Forelimb muscle (tissue), 1 donor: Measurements from ENCODE around the gene TCEAL8. TPM values are rescaled to one million over a fixed set of nuclear protein-coding genes. Genes with fewer than 3 reads are reported as not detected.
A peak's percentile ranks its signal among the peaks of the same experiment; 100 is the strongest.

Experiments used
- DNase-seq: peaks from one replicate; pipeline ENCODE4 v3.0.0-alpha.2; 2013; ENCODE audit warnings: low read depth
- polyA plus RNA-seq: library from polyadenylated mRNA; unstranded; fragments of 120-200 nt; gene quantifications from one replicate; pipeline ENCODE4 v1.2.1, GENCODE V29; 2013; ENCODE audit not compliant: insufficient read length

The TCEAL8 gene
- polyA plus RNA-seq, 1 donor = 98.0 TPM

DNA sequence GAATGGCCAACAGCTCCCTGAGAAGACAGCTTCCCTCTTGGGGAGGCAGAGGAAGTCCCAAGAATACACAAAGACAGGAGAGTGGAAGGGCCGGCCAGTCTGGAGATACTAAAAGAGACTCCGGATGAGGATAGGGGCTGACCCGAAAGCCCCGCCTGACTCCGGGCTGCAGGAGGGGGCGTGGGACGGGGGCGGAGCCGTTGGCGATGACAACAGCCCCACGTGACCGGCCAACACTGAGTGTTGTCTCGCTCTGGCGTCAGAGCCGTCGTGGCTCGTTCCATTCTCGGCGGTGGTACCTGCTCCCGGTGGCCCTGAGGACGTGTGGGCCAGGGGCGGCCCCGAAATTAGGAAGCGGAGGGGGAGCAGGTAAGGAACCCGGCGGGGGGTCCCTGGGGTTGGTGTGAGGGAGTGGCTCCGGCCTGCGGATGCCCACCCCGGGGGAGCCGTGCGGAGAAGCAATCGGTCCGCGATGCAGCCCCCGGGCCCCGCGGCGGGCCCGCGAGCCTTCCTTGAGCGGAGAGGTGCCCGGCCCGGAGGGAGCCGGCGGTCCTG lies 40.0 kb downstream of the TCEAL8 start, which contains the start of gene BEX4:
TSS of gene BEX4 (plus strand) at position 239 of the 555 bp plus-strand sequence. CDS start 1,046 bp downstream, outside the sequence.
- DNase-seq = peak; percentile 35

DNA sequence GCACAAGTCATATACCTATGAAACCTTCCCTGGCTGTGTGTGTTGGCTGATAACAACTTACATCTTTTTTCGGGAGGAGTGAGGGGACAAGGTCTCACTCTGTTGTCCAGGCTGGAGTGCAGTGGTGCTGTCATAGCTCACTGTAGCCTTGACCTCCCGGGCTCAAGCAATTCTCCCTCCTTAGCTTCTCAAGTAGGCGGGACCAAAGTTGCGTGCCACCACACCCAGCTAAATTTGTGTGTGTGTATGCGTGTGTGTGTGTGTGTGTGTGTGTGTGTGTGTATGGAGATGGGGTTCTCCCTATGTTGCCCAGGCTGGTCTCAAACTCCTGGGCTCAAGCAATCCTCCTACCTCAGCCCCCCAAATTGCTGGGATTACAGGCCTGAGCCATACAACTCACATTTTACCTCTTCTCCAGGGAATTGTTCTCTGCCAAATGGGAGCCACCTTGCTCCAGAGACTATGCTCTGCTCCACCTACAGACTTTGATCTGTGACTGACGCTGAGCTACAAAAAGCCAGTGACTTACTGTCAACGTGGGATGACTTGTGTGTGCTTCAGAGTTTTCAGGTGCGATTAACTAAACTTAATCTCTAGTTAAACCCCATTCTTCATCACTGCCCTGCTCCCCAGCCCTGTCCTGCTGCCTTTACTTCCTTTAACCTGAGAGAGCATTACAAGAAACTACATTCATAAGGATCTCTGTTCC lies 42.1 kb downstream of the TCEAL8 start:
- no peak for DNase-seq

DNA sequence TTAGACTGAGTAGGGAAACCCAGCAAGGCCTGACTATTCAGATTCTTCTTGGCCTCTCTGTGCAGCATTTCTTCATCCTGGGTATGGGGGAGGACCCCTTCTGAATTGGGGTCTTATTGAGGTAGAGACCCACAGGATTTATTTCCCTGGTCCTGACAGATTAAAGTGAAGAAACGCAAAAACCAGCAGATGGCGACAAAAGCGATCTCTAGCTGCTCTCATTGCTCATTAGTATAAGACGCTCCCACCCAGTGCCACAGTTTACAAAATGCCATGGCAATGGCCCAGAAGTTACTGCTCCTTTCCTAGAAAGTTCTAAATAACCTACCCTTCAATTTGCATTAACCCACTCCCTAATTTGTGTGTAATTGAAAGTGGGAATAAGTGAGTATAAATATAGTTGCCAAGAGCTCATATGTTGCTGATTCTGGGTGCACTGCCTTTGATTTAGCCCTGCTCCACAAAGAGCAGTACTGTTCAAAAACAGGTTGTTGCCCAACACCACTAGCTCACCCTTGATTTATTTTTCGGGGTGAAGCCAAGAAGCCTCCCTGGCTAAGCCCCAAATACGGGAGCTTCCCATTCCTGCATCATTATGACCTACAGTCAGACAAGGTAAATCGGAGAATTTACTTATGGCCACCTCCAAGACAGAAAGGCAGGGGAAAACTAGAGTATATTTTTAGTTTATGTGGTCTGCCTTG lies 43.8 kb downstream of the TCEAL8 start:
- peak; percentile 22 for DNase-seq

- no peak for DNase-seq
Measured at GRCh38 chrX:103210056-103210455, 44.9 kb downstream of the TCEAL8 start.

Other genes starting within 250 kb of the TCEAL8 start
- 2.7 TPM for gene BEX1, start 191.0 kb downstream of the TCEAL8 start, polyA plus RNA-seq
- not detected for gene NXF3, start 162.0 kb downstream of the TCEAL8 start, polyA plus RNA-seq
- 29.0 TPM for gene BEX4, start 40.0 kb downstream of the TCEAL8 start, polyA plus RNA-seq
- 3.4 TPM for gene TCEAL5, start 21.6 kb upstream of the TCEAL8 start, polyA plus RNA-seq
- gene BEX2, start 55.8 kb upstream of the TCEAL8 start, polyA plus RNA-seq = 41.2 TPM
- gene TCEAL7, start 75.1 kb upstream of the TCEAL8 start, polyA plus RNA-seq = 447 TPM
- 131 TPM for gene TCEAL9, start 101.4 kb upstream of the TCEAL8 start, polyA plus RNA-seq
- gene BEX3, start 121.4 kb upstream of the TCEAL8 start, polyA plus RNA-seq = 127 TPM